Heart left ventricle (tissue), 16 donors: Measurements from ENCODE around the gene ZDHHC18. TPM values are rescaled to one million over a fixed set of nuclear protein-coding genes. Genes with fewer than 3 reads are reported as not detected.

ENCODE experiments used
- ATAC-seq, 4 donors: fragments of 200-7000 bp; cut with Tn5 transposase; one replicate each; pipeline ENCODE4 v1.9.1; 2020 to 2022; ENCODE audit warnings: moderate library complexity in 4 of 4, mild to moderate bottlenecking in 3 of 4, moderate number of reproducible peaks in 1 of 4
- DNase-seq, 5 donors: peaks; one replicate each; pipeline ENCODE4 v3.0.0-alpha.2; 2020
- H3K27ac ChIP-seq, 12 donors: fragments of 200-600 bp; sonication (generic) in 4 of 12; one replicate each; pipeline versions ENCODE4 v1.5.0 to v1.8.0; 2016 to 2022; ENCODE audit warnings: mild to moderate bottlenecking in 2 of 12
- H3K27me3 ChIP-seq, 9 donors: fragments of 200-600 bp; sonication (generic) in 2 of 9; one replicate each; pipeline versions ENCODE4 v1.5.1 to v1.8.0; 2016 to 2022; ENCODE audit warnings: mild to moderate bottlenecking in 3 of 9
- H3K36me3 ChIP-seq, 9 donors: fragments of 200-600 bp; sonication (generic) in 2 of 9; one replicate each; pipeline versions ENCODE4 v1.5.0 to v1.8.0; 2018 to 2022; ENCODE audit warnings: mild to moderate bottlenecking in 2 of 9
- H3K4me1 ChIP-seq, 12 donors: fragments of 200-600 bp; sonication (generic) in 4 of 12; one replicate each; pipeline versions ENCODE4 v1.5.0 to v1.8.0; 2016 to 2022; ENCODE audit warnings: mild to moderate bottlenecking in 3 of 12
- H3K4me3 ChIP-seq, 12 donors: fragments of 200-600 bp; sonication (generic) in 4 of 12; one replicate each; pipeline versions ENCODE4 v1.5.0 to v1.8.0; 2017 to 2022; ENCODE audit warnings: mild to moderate bottlenecking in 9 of 12, moderate library complexity in 4 of 12
- H3K9me3 ChIP-seq, 12 donors: fragments of 200-600 bp; sonication (generic) in 4 of 12; one replicate each; pipeline versions ENCODE4 v1.5.0 to v1.8.0; 2016 to 2022; ENCODE audit warnings: mild to moderate bottlenecking in 1 of 12
- POLR2A ChIP-seq, 2 donors: fragments of 450-650 bp; IDR thresholded peaks; one replicate each; pipeline ENCODE4 v1.6.1; 2017; ENCODE audit warnings: antibody characterized with exemption in 2 of 2, mild to moderate bottlenecking in 2 of 2, moderate library complexity in 2 of 2
- WGBS, 4 donors: extraction: QIAGEN DNeasy Blood & Tissue Kit in 2 of 4; methylation state at CpG; one replicate each; pipeline versions ENCODE4 v1.1.5 to v1.1.7; 2013 to 2018; 5-methylcytosine and 5-hydroxymethylcytosine counted together
- intact Hi-C, 10 donors: fragments of 100-400 bp; cut with DNase I; formaldehyde crosslinking; loops; one replicate each; pipeline versions ENCODE4 v1.11.1 to v1.14.2; 2022
- polyA plus RNA-seq, 2 donors: library from polyadenylated mRNA; stranded (reverse); fragments of 200-250 nt; gene quantifications; one replicate each; pipeline ENCODE4 v1.2.3, GENCODE V29; 2013
- total RNA-seq, 9 donors: library from RNA; depleted of rRNA in 2 of 9; stranded (reverse); fragments of >200 nt in 2 of 9; fragmentation: NEBNext Ultra II Directional in 3 of 9; extraction: Animal tissue kit (Norgen Biotek cat#: 25700) in 3 of 9; gene quantifications; one replicate each; pipeline versions ENCODE4 v1.1.0 to v1.2.4, GENCODE V29; 2016 to 2023
- TF ChIP-seq, protein P1 (sequence below), 12 donors: fragments of 200-600 bp; sonication (generic) in 4 of 12; IDR thresholded peaks; one replicate each; pipeline versions ENCODE4 v1.5.0 to v1.8.0; 2018 to 2022; ENCODE audit warnings: antibody characterized with exemption in 12 of 12, mild to moderate bottlenecking in 5 of 12
- donor health status: ischemic (EF 13 %, LVEDD 7.1; RV severe dilation, severe dysfunction).
- donor health status: healthy with polysubstance abuse.
- donor health status: DM: no; HTN: yes; CAD: no.
- donor health status: DM: no; HTN: no; CAD: no.
- donor health status: ischemic (EF 25% LVEDD 6.9; RV normal size, moderate dysfunction).
- donor health status: ischemic (EF 25% LVEDD 5.7; RV mildly dilated, moderate dysfunction).
- donor health status: healthy.
- donor health status: DM: yes; HTN: yes; CAD: no.
- donor health status: ischemic (EF 35%, LVEDD 5.7; RV mildly dilated, moderate dysfunction).
- donor health status: nonischemic (EF 11% LVEDD 7.7; RV severe dilation, severe dysfunction).
- donor health status: DM: yes; HTN: yes; CAD: no.
- donor health status: PGD.
- donor health status: ischemic (EF 29% LVEDD 5.4; RV normal size, mild dysfunction).
- donor health status: nonischemic (EF 23%, LVEDD 6.1; RV moderate dilation, normal function).

Gene ZDHHC18
- total and polyA plus RNA-seq, 11 donors: 8.7 to 22.5 (median 12.2) TPM

GRCh38 chr1:26848941-26849774, 22.7 kb downstream of the ZDHHC18 start:
- Histone ChIP-seq H3K27me3 (no peaks in the 10 kb centered on the region), H3K9me3 (no peaks in the 10 kb centered on the region), H3K4me3 (no peak overlapping the region), H3K4me1 (peaks cover 0 to 6% (median 0%) of the 10 kb centered on the region in 12 donors), H3K27ac (peak overlapping the region in 1 of 12 donors; percentile 57), H3K36me3 (peaks cover 0 to 91% (median 72%) of the 10 kb centered on the region in 9 donors)
- ATAC-seq: peak in 1 of 4 donors; percentile 44
- intact Hi-C loops: no loop called here
- TF ChIP-seq POLR2A (IDR thresholded peaks at IDR 0.05): no peak
- TF ChIP-seq, protein P1, sequence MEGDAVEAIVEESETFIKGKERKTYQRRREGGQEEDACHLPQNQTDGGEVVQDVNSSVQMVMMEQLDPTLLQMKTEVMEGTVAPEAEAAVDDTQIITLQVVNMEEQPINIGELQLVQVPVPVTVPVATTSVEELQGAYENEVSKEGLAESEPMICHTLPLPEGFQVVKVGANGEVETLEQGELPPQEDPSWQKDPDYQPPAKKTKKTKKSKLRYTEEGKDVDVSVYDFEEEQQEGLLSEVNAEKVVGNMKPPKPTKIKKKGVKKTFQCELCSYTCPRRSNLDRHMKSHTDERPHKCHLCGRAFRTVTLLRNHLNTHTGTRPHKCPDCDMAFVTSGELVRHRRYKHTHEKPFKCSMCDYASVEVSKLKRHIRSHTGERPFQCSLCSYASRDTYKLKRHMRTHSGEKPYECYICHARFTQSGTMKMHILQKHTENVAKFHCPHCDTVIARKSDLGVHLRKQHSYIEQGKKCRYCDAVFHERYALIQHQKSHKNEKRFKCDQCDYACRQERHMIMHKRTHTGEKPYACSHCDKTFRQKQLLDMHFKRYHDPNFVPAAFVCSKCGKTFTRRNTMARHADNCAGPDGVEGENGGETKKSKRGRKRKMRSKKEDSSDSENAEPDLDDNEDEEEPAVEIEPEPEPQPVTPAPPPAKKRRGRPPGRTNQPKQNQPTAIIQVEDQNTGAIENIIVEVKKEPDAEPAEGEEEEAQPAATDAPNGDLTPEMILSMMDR (IDR thresholded peaks at IDR 0.05): no peak
- no peak for DNase-seq
- WGBS, 4 donors: 79 to 82% (median 80%) methylated on average over 9 to 10 of the region's 10 CpGs

DNA sequence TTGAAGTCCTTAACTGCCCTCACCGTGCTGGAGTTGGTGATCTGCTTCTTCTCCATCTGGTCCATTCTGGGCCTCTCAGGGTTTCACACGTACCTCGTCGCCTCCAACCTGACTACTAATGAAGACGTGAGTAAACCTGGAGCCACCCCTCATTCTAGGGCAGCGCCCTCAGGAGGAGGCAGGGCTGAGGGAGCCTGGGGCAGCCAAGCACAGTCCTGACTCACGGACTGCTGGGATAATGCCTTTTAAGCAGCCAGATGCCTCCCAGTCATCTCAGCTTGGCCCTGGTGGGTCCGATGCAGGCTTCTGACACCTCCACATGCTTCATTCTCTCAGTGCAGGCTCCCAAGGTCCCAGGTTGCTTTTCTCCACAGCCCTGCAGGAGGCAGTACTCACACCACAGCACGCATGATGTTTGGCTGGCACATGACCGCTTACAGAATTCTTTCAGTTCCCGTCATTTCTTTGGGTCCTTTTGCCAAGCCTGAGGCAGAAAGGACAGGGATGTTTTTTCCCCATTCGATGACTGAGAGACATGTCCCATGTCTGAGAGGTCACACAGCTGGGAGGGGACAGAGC, 24.7 kb downstream of the ZDHHC18 start:
- TF ChIP-seq, protein P1 (IDR thresholded peaks at IDR 0.05): no peak
- TF ChIP-seq POLR2A (IDR thresholded peaks at IDR 0.05): no peak
- WGBS, 4 donors: 85 to 89% (median 87%) methylated on average over 12 of the region's 12 CpGs
- H3K4me3 ChIP-seq: no peak overlapping the region
- H3K27ac ChIP-seq: no peak overlapping the region
- intact Hi-C loops: no loop called here
- ATAC-seq (no peak), DNase-seq (no peak)
- peaks cover 0 to 6% (median 0%) of the 10 kb centered on the region in 12 donors for H3K4me1 ChIP-seq
- H3K36me3 ChIP-seq: peaks cover 0 to 99% (median 89%) of the 10 kb centered on the region in 9 donors
- no peaks in the 10 kb centered on the region for H3K27me3 ChIP-seq
- no peaks in the 10 kb centered on the region for H3K9me3 ChIP-seq

- intact Hi-C loops: loop anchor here in 8 of 10 donors (1.0 to 2.0 kb wide), 3 partner anchors 24 to 26 kb away; no protein-coding TSS in a partner anchor
Observed at GRCh38 chr1:26852701-26853100, 26.2 kb downstream of the ZDHHC18 start.

More at GRCh38 chr1:26852701-26853100, 26.2 kb downstream of the ZDHHC18 start:
- ATAC-seq (no peak), DNase-seq (no peak)
- H3K27me3 ChIP-seq: no peaks in the 10 kb centered on the region
- 70 to 79% (median 76%) methylated on average over 9 of the region's 9 CpGs for WGBS, 4 donors
- peaks cover 0 to 96% (median 84%) of the 10 kb centered on the region in 9 donors for H3K36me3 ChIP-seq
- no peak overlapping the region for H3K4me3 ChIP-seq
- peaks cover 0 to 6% (median 0%) of the 10 kb centered on the region in 12 donors for H3K4me1 ChIP-seq
- H3K9me3 ChIP-seq: no peaks in the 10 kb centered on the region
- TF ChIP-seq, protein P1 (IDR thresholded peaks at IDR 0.05): no peak
- TF ChIP-seq POLR2A (IDR thresholded peaks at IDR 0.05): no peak
- no peak overlapping the region for H3K27ac ChIP-seq
